Measurements from ENCODE around the gene KRTAP5-4.

- no peak for TF ChIP-seq POLR2A (IDR thresholded peaks at IDR 0.05)
- TF ChIP-seq CTCF (IDR thresholded peaks at IDR 0.05 in 8 of 11, conservative IDR thresholded peaks at IDR 0.05 in 3 of 11) = no peak
These were observed 11.9 kb upstream of the KRTAP5-4 start for GRCh38 chr11:1633864-1634263.

Measured in spleen (tissue), 7 donors.